Stimulated activated effector memory CD8-positive, alpha-beta T cell treated with anti-CD3 and anti-CD28 coated beads, Interleukin-12 subunit alpha, Interleukin-12 subunit beta, amount 100 ng/mL, for 72 hours (primary cell): ENCODE measurements around the gene HABP4.

Experiments used
- ATAC-seq: fragments of 150-1000 bp; cut with Tn5 transposase; 2 replicates; pipeline ENCODE4 v1.10.0; 2021
- DNase-seq, 2 donors: peaks; one replicate each; pipeline ENCODE4 v3.0.0; 2021 to 2022; ENCODE audit warnings: low spot score in 2 of 2
- H3K27ac Mint-ChIP-seq: one replicate; pipeline ENCODE4 v1.8.0; 2022; ENCODE audit warnings: mild to moderate bottlenecking, mixed read lengths
- H3K36me3 Mint-ChIP-seq: one replicate; pipeline ENCODE4 v1.8.0; 2022; ENCODE audit warnings: mild to moderate bottlenecking, mixed read lengths
- H3K4me1 Mint-ChIP-seq: one replicate; pipeline ENCODE4 v1.8.0; 2022; ENCODE audit warnings: mixed read lengths
- H3K4me3 Mint-ChIP-seq: one replicate; pipeline ENCODE4 v1.8.0; 2022; ENCODE audit warnings: mild to moderate bottlenecking, mixed read lengths
- H3K9me3 Mint-ChIP-seq: one replicate; pipeline ENCODE4 v1.8.0; 2022; ENCODE audit warnings: mixed read lengths

HABP4 gene, protein sequence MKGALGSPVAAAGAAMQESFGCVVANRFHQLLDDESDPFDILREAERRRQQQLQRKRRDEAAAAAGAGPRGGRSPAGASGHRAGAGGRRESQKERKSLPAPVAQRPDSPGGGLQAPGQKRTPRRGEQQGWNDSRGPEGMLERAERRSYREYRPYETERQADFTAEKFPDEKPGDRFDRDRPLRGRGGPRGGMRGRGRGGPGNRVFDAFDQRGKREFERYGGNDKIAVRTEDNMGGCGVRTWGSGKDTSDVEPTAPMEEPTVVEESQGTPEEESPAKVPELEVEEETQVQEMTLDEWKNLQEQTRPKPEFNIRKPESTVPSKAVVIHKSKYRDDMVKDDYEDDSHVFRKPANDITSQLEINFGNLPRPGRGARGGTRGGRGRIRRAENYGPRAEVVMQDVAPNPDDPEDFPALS

DNA sequence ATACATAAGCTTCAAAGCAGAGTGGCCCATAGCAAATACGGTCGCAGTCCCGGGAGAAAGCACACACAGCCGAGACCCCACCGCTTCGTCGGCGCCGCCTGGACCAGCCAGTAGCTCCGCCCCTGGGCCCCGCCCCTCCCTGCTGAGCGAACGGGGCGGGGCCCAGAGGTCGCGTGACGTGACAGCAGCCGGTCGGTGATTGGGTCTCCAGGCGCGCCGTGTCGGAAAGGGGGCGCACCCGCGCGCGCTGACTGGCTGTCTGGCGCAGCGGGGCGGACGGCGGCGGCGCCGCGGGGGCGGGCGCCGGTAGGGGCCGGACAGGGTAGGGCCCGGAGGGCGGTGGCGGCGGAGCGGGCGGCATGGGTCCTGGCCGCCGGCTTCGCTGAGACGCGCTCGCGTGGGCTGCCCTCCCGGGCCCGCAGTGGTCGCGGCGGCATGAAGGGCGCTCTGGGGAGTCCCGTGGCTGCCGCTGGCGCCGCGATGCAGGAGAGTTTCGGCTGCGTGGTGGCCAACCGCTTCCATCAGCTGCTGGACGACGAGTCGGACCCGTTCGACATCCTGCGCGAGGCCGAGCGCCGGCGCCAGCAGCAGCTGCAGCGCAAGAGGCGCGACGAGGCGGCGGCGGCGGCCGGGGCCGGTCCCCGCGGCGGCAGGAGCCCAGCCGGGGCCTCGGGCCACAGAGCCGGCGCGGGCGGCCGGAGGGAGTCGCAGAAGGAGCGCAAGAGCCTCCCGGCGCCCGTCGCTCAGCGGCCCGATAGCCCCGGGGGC, at the start of gene HABP4:
HABP4 (plus strand) TSS at position 325 of the 768 bp plus-strand sequence; CDS start at position 436, 111 bp downstream.
- ATAC-seq: peak; percentile 98
- Mint-ChIP-seq H3K36me3 (no peaks in the 10 kb centered on the region), H3K9me3 (no peaks in the 10 kb centered on the region), H3K27ac (peak within 1 kb of the TSS; percentile 69), H3K4me1 (peaks cover 21% of the 10 kb centered on the region), H3K4me3 (peak within 1 kb of the TSS; percentile 83)
- DNase-seq: peak; percentile 92 to 96

DNA sequence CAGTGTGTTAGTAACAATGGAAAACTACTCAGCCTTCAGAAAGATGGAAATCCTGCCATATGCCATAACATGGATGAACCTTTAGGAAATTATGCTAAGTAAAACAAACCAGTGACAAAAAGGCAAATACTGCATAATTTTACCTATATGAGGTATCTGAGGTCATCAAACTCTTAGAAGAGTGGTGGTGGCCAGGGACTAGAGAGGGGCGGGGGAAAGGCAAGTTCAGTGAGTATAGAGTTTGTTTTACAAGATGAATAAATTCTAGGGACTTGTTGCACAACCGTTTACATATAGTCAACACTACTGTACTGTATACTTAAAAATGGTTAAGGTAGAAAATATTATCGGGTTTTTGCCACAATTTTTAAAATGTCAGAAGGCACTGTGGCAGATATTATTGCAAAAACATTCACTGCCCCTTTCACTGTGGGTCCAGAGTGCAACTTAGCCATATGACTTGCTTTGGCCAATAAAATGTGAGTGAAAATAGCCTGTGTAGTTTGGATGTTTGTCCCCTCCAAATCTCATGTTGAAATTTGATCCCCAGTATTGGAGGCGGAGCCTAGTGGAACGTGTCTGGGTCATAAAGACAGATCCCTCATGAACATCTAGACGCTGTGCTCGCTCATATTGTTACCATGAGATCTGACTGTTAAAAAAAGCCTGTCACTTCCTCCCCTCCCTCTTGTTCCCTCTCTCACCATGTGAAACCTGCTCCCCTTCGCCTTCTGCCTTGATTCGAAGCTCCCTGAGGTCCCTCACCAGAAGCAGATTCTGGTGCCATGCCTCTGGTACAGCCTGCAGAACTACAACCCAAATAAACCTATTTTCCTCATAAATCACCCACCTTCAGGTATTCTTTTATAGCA, 41.3 kb upstream of the HABP4 start:
- peaks cover 84% of the 10 kb centered on the region for H3K36me3 Mint-ChIP-seq
- no peak for DNase-seq
- ATAC-seq: peak; percentile 76
- peaks cover 31% of the 10 kb centered on the region for H3K4me1 Mint-ChIP-seq
- H3K9me3 Mint-ChIP-seq: no peaks in the 10 kb centered on the region
- no peak overlapping the region for H3K4me3 Mint-ChIP-seq
- peak overlapping the region; percentile 29 for H3K27ac Mint-ChIP-seq

DNA sequence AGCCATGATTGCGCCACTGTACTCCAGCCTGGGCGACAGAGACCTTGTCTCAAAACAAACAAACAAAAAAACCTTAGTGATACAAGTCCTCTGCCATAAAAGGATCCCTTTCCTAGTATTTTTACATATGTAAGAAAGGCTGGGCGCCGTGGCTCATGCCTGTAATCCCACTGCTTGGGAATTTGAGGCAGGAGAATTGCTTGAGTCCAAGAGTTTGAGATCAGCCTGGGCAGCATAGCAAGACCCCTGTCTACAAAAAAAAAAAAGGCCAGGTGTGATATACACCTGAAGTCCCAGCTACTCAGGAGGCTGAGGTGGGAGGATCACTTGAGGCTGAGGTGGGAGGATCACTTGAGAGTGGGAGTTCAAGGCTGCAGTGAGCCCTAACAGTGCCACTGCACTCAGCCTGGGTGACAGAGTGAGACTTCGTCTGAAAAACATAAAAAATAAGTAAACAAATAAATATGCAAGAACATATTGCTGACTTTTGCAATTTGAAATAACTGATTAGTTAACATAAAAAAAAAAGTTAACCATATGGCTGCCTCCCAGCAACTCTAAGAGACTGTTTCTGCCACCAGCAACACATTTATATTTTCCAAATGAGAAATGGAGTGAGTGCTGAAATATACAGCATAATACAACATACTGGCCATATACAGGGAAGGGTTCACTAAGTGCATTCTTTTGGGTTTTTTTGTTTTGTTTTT, 38.7 kb upstream of the HABP4 start:
- Mint-ChIP-seq H3K27ac (no peak overlapping the region), H3K4me3 (no peak overlapping the region), H3K36me3 (peaks cover 91% of the 10 kb centered on the region)

DNA sequence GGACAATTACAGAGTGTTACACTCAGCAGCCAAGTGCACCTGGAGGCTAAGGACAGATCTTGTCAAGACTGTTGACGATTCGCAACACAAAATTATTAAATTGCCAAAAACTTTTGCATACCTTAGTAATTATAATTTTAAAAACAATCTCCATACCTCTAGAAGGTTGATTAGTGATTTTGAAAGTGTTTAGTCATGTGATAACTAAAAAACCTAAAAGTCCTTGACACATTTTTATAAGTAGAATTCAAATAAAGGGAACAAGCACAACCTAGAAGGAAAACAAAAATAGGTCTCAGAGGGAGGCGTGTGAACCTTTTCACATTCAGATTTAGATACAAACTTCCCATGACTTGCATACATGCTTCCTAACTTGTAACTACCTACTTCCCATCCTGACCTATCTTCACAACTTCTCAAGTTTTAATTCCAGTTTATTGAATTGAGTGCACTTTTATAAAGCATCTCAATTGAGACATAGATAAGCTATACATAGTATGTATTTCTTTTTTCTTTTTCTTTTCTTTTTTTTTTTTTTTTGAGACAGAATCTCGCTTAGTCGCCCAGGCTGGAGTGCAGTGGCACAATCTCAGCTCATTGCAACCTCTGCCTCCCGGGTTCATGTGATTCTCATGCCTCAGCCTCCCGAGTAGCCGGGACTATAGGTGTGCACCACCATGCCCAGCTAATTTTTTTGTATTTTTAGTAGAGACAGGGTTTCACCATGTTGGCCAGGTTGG, 37.6 kb upstream of the HABP4 start:
- no peak for ATAC-seq
- peak overlapping the region; percentile 90 for H3K4me3 Mint-ChIP-seq
- peak overlapping the region; percentile 85 for H3K27ac Mint-ChIP-seq
- H3K36me3 Mint-ChIP-seq: peaks cover 92% of the 10 kb centered on the region
- H3K4me1 Mint-ChIP-seq: peaks cover 39% of the 10 kb centered on the region
- no peak for DNase-seq
- no peaks in the 10 kb centered on the region for H3K9me3 Mint-ChIP-seq

More for the DNA sequence above, 38.7 kb upstream of the HABP4 start:
- Mint-ChIP-seq H3K9me3 (no peaks in the 10 kb centered on the region), H3K4me1 (peaks cover 37% of the 10 kb centered on the region)
- ATAC-seq (no peak), DNase-seq (no peak)

DNA sequence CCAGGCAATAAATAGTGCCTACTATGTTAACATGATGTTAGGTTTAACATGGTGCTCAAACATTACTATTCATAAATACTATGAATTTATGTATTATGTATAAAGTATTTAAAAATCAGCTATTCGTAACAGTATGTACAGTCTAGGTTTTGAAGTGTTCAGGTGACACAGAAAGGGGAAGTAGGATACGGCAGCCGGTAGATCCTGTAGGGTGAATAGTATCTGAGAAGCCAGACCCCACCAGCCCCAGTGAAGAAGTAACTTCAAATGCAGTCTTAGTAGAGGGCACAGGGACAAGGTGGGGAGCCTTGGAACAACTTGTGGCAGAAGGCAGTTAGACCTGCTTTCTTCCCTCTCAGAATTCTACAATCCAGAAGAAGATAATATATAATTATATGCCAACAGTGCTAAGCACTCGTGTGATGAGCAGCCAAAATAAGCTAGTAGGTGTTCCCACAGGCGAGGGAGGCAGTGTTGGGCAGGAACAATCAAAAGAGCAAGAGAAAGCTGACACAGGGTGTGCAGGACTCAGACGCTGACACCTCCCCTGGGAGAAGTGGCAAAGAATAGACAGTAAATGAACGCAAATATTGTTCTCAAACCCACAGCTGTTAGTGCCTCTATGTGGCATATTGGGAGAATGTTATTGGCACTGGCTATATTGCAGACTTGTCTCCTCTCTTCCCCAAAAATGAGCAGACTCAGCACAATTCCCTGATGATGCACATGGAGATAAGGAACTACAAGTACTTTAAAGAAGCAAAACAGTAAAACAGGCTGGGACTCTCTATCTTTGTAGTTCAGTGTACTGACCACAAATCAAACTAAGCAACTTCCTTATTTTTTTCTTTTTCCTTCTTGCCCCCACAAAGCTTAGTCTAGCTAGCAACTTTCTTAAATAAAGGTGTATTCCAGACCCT, 36.4 kb upstream of the HABP4 start:
- Mint-ChIP-seq H3K4me3 (peak overlapping the region; percentile 90), H3K4me1 (peaks cover 36% of the 10 kb centered on the region), H3K9me3 (no peaks in the 10 kb centered on the region), H3K27ac (peak overlapping the region; percentile 85), H3K36me3 (peaks cover 92% of the 10 kb centered on the region)
- ATAC-seq (no peak), DNase-seq (no peak)

DNA sequence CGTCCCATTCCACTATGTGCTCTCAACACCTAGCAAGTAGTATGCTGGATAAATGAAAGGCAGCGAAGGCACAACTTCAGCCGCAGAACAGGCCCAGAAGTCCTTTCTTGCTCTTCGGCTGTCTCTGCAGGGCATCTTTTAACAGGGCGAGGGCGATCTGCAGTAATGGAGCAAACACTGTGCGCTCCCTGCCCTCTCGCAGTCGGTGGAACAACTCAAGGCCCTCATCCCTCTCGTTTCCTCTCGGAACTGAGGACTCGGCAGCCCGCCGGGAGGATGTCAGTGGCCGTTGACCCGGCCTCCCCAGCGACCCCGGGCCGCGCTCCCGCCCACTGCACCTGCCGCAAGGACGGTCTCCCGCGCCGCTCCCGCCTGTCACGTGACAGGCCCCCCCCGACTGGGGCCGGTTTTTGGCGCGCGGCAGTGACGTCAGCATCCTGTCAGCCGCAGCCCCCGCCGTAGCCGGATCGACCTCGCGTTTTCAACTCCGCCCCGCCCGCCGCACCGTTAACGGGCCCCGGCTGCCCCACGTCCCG, 32.9 kb upstream of the HABP4 start:
- Mint-ChIP-seq H3K4me3 (peak overlapping the region; percentile 90), H3K36me3 (peaks cover 64% of the 10 kb centered on the region), H3K4me1 (peaks cover 43% of the 10 kb centered on the region), H3K27ac (peak overlapping the region; percentile 93), H3K9me3 (no peaks in the 10 kb centered on the region)
- DNase-seq (peak; percentile 82 to 93), ATAC-seq (peak; percentile 17)

DNA sequence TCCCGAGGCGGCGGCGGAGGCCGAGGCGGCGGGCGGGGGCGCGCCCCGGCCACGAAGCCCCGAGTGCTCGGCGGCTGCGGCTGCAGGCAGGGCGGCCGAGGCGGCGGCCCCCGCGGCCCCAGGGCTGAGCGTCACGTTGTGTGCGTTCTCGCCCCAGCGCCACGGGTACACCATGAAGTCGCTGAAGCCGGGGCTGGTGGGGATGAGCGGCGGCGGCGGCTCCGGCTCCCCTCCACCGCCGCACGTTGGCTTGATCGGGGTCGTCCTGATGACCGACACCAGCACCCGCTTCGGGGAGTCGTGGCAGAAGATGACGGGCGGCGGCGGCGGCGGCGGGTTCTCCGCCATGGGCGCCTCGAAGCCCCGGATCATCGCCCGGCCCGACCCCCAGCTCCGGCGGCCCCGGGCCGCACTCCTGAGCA, 32.3 kb upstream of the HABP4 start:
- peak overlapping the region; percentile 93 for H3K27ac Mint-ChIP-seq
- ATAC-seq (no peak), DNase-seq (no peak)
- H3K36me3 Mint-ChIP-seq: peaks cover 61% of the 10 kb centered on the region
- peak overlapping the region; percentile 90 for H3K4me3 Mint-ChIP-seq
- no peaks in the 10 kb centered on the region for H3K9me3 Mint-ChIP-seq
- peaks cover 37% of the 10 kb centered on the region for H3K4me1 Mint-ChIP-seq

DNA sequence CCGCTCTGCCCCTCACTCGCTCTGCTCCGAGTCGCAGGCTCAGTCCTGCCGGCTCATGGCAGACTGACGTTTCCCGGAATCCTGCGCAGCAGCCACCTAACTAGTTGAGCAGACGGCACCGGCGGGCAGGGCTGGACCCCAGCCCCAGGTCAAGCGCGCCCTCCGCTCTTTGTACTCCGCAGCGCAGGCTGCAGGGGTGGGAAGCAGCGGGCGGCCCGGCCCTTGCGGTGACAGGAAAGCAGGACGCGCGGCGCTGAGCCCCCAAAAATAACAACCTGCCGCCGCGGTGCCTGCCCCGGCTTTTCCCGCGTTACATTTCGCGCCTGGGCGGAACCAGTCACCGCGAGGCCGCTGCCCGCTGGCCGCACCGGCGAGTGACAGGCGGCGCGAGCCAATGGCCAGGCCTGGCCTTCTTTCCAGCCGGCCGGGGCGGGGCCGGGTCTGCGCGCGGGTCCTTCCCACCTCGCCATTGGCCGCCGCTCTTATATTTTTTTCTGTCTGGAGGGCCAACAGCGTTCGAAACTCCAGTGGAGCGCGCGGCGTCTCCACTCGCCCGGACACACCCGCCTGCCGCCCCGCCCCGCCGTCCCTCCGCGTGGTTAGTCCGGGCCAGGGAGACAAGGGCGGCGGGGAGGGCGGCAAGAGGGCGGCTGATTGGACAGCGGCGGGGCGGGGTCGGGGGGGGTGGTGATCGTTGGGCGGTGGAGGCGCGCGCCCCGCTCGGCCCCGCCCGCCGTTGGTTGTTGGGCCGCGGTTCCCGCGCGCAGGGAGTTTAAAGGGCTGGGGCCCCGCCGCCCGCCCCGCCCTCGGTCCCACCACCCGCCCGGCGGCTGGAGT, 31.7 kb upstream of the HABP4 start, which contains the start of gene ZNF367:
ZNF367 (minus strand) TSS at position 288 of the 837 bp plus-strand sequence. CDS start 338 bp downstream, outside the sequence.
- H3K9me3 Mint-ChIP-seq: no peaks in the 10 kb centered on the region
- ATAC-seq: peak; percentile 86

DNA sequence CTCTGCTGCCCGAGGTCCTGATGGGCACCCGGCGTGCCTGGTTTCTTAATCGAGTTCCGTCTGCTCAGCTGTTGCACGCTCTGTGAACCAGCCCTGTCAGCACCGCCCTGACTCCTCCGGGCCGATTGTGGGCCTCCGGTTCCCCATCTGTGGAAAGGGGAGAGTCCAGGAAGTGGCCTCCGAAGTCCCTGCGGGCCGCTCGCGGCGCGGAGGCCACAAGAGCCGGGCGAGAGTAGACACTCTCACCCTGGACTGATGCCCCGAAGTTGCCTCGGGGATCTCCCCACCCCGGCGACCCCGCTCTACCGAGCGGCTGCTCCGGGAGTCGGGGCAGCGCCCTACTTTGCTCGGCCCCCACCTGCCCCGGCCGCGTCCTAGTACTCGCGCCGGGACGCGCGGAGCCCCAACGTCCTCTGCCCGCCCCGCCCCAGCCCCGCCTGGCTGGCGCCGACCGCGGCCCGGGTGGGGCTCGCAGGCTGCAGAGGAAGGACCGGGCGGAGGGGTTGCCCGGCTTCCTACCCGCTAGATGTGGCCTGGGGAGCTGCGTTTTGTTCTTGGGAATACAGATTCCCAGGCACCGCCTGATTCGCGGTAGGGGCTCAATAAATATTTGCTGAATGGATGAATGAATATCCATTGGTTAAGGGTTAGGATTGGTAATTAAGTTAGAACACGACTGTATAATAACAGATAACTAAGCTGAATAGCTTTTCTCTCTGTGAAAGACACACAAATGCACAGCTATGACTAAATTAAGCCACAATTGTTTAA, 30.9 kb upstream of the HABP4 start:
- ATAC-seq: peak; percentile 63
- H3K4me1 Mint-ChIP-seq: peaks cover 31% of the 10 kb centered on the region
- H3K9me3 Mint-ChIP-seq: no peaks in the 10 kb centered on the region
- peaks cover 47% of the 10 kb centered on the region for H3K36me3 Mint-ChIP-seq
- peak; percentile 63 to 91 for DNase-seq
- peak overlapping the region; percentile 90 for H3K4me3 Mint-ChIP-seq
- peak overlapping the region; percentile 93 for H3K27ac Mint-ChIP-seq

More for the DNA sequence above, 31.7 kb upstream of the HABP4 start, which contains the start of gene ZNF367:
- Mint-ChIP-seq H3K4me3 (peak within 1 kb of the TSS; percentile 90), H3K36me3 (peaks cover 56% of the 10 kb centered on the region), H3K27ac (peak within 1 kb of the TSS; percentile 93), H3K4me1 (peaks cover 33% of the 10 kb centered on the region)
- peak; percentile 87 to 95 for DNase-seq

DNA sequence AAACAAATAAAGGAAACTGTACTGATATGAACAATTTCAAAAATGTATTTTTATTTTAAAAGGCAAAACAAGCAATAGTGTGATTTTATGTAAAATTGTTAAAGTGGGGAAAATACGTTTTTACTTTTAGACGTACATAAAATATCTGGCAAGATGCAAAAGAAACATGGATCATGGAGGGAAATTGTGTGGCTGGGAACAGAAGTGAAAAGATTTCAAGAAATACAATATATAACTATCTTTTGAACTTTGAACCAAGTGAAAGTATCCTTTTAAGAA, 30.3 kb upstream of the HABP4 start:
- H3K9me3 Mint-ChIP-seq: no peaks in the 10 kb centered on the region
- H3K36me3 Mint-ChIP-seq: peaks cover 42% of the 10 kb centered on the region
- H3K4me3 Mint-ChIP-seq: peak overlapping the region; percentile 90
- H3K27ac Mint-ChIP-seq: peak overlapping the region; percentile 93
- ATAC-seq: no peak
- DNase-seq: no peak
- H3K4me1 Mint-ChIP-seq: peaks cover 30% of the 10 kb centered on the region

DNA sequence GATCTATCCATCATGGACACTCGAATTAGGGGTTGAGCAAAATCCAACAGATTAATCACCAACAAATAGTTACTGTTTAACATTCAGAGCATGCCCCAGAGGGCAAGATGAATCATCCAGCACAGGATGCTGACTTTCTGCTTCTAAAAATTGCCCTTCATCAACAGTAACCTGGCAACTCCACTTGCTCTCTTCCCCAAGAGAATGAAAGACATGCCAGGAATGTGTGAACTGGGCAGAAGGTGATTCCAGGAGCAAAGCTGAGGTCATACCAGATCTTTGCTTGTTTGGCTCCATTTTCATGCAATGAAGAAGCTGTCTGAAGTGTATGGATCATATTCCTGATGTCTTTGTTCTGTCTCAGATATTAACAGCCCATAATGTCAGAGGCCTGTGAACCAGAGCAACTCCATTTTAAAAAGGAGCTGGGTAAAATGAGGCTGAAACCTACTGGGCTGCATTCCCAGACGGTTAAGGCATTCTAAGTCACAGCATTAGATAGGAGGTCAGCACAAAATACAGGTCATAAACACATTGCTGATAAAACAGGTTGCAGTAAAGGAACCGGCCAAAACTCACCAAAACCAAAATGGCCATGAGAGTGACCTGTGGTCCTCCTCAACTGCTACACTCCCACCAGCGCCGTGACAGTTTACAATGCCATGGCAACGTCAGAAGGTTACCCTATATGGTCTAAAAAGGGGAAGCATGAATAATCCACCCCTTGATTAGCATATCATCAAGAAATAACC, 29.3 kb upstream of the HABP4 start:
- Mint-ChIP-seq H3K36me3 (peaks cover 32% of the 10 kb centered on the region), H3K9me3 (no peaks in the 10 kb centered on the region), H3K4me3 (peak overlapping the region; percentile 90), H3K4me1 (peaks cover 39% of the 10 kb centered on the region), H3K27ac (peak overlapping the region; percentile 93)
- ATAC-seq (no peak), DNase-seq (no peak)
